ENCODE results near the gene SDC4.

DNA sequence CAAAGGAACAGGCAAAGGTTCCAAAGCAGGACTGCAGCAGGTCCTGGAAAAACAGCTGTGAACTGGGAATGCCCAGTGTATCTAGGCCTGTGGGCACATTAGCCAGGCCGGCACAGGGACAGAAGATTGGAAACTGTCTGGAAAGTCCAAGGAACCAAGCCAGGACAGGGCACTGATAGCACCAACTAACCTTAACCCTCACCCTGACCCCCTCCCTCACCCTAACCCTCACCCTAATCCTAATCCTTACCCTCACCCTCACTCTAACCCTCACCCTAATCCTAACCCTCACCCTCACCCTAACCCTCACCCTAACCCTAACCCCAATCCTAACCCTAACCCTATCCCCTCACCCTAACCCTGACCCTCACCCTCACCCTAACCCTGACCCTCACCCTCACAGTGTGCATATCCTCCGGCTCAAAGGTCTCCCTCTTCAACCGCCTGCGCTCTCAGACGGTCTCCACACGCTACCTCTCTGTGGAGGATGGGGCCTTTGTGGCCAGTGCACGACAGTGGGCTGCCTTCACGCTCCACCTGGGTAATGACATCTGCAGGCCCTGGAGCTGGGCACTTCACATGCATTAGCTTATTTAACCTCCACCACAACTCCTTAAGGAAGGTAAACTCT, 35.0 kb downstream of the SDC4 start:
- TF ChIP-seq, protein P1, sequence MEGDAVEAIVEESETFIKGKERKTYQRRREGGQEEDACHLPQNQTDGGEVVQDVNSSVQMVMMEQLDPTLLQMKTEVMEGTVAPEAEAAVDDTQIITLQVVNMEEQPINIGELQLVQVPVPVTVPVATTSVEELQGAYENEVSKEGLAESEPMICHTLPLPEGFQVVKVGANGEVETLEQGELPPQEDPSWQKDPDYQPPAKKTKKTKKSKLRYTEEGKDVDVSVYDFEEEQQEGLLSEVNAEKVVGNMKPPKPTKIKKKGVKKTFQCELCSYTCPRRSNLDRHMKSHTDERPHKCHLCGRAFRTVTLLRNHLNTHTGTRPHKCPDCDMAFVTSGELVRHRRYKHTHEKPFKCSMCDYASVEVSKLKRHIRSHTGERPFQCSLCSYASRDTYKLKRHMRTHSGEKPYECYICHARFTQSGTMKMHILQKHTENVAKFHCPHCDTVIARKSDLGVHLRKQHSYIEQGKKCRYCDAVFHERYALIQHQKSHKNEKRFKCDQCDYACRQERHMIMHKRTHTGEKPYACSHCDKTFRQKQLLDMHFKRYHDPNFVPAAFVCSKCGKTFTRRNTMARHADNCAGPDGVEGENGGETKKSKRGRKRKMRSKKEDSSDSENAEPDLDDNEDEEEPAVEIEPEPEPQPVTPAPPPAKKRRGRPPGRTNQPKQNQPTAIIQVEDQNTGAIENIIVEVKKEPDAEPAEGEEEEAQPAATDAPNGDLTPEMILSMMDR (IDR thresholded peaks at IDR 0.05 in 2 of 3, conservative IDR thresholded peaks at IDR 0.05 in 1 of 3; ENCODE audit: borderline replicate concordance in 1 of 3, insufficient read depth in 1 of 3, low read depth in 2 of 3, low read length in 2 of 3) = no peak
- TF ChIP-seq, protein P2, sequence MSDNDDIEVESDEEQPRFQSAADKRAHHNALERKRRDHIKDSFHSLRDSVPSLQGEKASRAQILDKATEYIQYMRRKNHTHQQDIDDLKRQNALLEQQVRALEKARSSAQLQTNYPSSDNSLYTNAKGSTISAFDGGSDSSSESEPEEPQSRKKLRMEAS (IDR thresholded peaks at IDR 0.05) = no peak
- TF ChIP-seq EZH2phosphoT487 (IDR thresholded peaks at IDR 0.05; ENCODE audit: borderline replicate concordance) (no peak), POLR2AphosphoS5 (IDR thresholded peaks at IDR 0.05; ENCODE audit: low read depth, low read length) (no peak), ELF1 (IDR thresholded peaks at IDR 0.05; ENCODE audit: borderline replicate concordance, low read depth) (no peak), ZNF274 (IDR thresholded peaks at IDR 0.05; ENCODE audit: low read depth, low read length) (no peak), TCF7L2 (IDR thresholded peaks at IDR 0.05; ENCODE audit: borderline replicate concordance, extremely low read depth, insufficient read depth, insufficient read length) (no peak), EZH2 (IDR thresholded peaks at IDR 0.05) (no peak), POLR2A (IDR thresholded peaks at IDR 0.05; ENCODE audit: borderline replicate concordance, extremely low read depth, insufficient read depth, insufficient read length) (no peak), YY1 (IDR thresholded peaks at IDR 0.05; ENCODE audit: extremely low read depth, insufficient replicate concordance, low read depth, low read length) (no peak)
- TF ChIP-seq, protein P3, sequence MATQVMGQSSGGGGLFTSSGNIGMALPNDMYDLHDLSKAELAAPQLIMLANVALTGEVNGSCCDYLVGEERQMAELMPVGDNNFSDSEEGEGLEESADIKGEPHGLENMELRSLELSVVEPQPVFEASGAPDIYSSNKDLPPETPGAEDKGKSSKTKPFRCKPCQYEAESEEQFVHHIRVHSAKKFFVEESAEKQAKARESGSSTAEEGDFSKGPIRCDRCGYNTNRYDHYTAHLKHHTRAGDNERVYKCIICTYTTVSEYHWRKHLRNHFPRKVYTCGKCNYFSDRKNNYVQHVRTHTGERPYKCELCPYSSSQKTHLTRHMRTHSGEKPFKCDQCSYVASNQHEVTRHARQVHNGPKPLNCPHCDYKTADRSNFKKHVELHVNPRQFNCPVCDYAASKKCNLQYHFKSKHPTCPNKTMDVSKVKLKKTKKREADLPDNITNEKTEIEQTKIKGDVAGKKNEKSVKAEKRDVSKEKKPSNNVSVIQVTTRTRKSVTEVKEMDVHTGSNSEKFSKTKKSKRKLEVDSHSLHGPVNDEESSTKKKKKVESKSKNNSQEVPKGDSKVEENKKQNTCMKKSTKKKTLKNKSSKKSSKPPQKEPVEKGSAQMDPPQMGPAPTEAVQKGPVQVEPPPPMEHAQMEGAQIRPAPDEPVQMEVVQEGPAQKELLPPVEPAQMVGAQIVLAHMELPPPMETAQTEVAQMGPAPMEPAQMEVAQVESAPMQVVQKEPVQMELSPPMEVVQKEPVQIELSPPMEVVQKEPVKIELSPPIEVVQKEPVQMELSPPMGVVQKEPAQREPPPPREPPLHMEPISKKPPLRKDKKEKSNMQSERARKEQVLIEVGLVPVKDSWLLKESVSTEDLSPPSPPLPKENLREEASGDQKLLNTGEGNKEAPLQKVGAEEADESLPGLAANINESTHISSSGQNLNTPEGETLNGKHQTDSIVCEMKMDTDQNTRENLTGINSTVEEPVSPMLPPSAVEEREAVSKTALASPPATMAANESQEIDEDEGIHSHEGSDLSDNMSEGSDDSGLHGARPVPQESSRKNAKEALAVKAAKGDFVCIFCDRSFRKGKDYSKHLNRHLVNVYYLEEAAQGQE (IDR thresholded peaks at IDR 0.05; ENCODE audit: low read depth) = no peak
- TF ChIP-seq, protein P4, sequence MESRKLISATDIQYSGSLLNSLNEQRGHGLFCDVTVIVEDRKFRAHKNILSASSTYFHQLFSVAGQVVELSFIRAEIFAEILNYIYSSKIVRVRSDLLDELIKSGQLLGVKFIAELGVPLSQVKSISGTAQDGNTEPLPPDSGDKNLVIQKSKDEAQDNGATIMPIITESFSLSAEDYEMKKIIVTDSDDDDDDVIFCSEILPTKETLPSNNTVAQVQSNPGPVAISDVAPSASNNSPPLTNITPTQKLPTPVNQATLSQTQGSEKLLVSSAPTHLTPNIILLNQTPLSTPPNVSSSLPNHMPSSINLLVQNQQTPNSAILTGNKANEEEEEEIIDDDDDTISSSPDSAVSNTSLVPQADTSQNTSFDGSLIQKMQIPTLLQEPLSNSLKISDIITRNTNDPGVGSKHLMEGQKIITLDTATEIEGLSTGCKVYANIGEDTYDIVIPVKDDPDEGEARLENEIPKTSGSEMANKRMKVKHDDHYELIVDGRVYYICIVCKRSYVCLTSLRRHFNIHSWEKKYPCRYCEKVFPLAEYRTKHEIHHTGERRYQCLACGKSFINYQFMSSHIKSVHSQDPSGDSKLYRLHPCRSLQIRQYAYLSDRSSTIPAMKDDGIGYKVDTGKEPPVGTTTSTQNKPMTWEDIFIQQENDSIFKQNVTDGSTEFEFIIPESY (IDR thresholded peaks at IDR 0.05; ENCODE audit: extremely low read depth, insufficient replicate concordance, low read length) = no peak

All from HCT116 (cell line).